Testis (tissue), 2 donors: ENCODE results near the gene ZDHHC8.

Experiments
- CTCF ChIP-seq, 3 experiments: fragments of 450-650 bp in 2 of 3; fragments of 200-600 bp in 1 of 3; sonication (generic) in 1 of 3; IDR thresholded peaks; one replicate each; pipeline ENCODE4 v1.5.1; 2016 to 2019; ENCODE audit warnings: antibody characterized with exemption in 3 of 3, mild to moderate bottlenecking in 2 of 3, moderate library complexity in 1 of 3
- POLR2A ChIP-seq: fragments of 450-650 bp; IDR thresholded peaks from one replicate; pipeline ENCODE4 v1.6.1; 2017; ENCODE audit warnings: antibody characterized with exemption, mild to moderate bottlenecking, moderate library complexity

GRCh38 chr22:20089226-20089976, 42.2 kb upstream of the ZDHHC8 start:
- no peak for TF ChIP-seq CTCF (IDR thresholded peaks at IDR 0.05)
- TF ChIP-seq POLR2A, result no peak
